A549 treated with CORT108297 at 1 μM for 4 hours (cell line): ENCODE measurements around the gene PLCD3. TPM values are rescaled to one million over a fixed set of nuclear protein-coding genes. Genes with fewer than 3 reads are reported as not detected.

Experiments
- total RNA-seq: library from RNA; stranded (reverse); fragments of 200-300 nt; extraction: Qiagen RNA extraction; gene quantifications from 5 replicates; pipeline ENCODE4 v1.2.3, GENCODE V29; 2022

The PLCD3 gene, protein sequence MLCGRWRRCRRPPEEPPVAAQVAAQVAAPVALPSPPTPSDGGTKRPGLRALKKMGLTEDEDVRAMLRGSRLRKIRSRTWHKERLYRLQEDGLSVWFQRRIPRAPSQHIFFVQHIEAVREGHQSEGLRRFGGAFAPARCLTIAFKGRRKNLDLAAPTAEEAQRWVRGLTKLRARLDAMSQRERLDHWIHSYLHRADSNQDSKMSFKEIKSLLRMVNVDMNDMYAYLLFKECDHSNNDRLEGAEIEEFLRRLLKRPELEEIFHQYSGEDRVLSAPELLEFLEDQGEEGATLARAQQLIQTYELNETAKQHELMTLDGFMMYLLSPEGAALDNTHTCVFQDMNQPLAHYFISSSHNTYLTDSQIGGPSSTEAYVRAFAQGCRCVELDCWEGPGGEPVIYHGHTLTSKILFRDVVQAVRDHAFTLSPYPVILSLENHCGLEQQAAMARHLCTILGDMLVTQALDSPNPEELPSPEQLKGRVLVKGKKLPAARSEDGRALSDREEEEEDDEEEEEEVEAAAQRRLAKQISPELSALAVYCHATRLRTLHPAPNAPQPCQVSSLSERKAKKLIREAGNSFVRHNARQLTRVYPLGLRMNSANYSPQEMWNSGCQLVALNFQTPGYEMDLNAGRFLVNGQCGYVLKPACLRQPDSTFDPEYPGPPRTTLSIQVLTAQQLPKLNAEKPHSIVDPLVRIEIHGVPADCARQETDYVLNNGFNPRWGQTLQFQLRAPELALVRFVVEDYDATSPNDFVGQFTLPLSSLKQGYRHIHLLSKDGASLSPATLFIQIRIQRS
- total RNA-seq: 148 to 216 TPM (median 192 TPM) in 5 replicates

DNA sequence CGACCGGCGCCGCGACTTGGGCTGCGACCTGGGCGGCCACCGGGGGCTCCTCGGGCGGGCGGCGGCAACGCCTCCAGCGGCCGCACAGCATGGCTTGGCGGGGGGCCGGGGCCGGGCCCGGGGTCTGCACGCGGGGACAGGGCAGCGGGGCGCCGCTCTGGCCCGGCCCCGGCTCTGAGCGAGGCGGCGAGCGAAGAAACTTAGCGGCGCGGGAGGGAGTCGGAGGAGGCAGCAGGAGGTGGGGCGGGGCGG lies at the start of gene PLCD3:
TSS of gene PLCD3 (minus strand) at position 196 of the 252 bp plus-strand sequence. CDS start at position 91, 105 bp downstream.

DNA sequence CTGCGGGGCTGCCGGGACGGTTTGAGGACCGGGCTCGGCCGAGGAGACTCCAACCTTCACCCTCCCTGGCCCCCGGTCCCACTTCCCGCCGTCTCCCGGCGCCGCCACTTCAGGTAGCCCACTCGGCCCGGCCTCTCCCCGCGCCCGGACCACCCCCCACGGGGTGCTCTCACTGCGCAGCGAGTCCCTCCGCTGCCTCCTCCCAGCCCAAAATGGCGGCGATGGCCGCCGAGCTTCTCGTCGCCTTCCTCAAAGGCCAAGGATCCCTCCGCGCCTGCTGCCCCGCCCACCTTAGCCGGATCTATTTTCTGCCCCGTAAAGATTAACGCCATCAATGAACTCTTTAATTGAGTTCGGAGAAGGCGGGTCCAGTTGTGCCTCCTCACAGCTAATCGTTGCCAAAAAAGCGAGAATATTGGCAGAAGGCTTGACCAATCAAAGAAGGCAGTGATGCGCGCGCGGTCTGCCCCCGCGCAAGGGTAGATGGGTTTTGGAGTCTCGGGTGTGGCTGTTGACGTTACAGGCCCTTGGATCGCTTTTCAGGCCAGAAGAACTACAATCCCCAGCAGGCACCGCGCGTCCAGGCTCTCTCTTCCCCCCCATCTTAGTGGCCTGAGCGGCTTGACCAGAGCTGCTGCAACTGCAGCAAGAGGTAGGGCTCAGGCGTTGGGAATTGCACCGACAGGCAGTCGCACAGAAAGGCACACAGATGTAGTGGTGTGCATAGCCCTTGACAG lies 29.1 kb upstream of the PLCD3 start, which contains the start of gene HEXIM2:
TSS of gene HEXIM2 (plus strand) at position 588 of the 737 bp plus-strand sequence. CDS start 919 bp downstream, outside the sequence.

DNA sequence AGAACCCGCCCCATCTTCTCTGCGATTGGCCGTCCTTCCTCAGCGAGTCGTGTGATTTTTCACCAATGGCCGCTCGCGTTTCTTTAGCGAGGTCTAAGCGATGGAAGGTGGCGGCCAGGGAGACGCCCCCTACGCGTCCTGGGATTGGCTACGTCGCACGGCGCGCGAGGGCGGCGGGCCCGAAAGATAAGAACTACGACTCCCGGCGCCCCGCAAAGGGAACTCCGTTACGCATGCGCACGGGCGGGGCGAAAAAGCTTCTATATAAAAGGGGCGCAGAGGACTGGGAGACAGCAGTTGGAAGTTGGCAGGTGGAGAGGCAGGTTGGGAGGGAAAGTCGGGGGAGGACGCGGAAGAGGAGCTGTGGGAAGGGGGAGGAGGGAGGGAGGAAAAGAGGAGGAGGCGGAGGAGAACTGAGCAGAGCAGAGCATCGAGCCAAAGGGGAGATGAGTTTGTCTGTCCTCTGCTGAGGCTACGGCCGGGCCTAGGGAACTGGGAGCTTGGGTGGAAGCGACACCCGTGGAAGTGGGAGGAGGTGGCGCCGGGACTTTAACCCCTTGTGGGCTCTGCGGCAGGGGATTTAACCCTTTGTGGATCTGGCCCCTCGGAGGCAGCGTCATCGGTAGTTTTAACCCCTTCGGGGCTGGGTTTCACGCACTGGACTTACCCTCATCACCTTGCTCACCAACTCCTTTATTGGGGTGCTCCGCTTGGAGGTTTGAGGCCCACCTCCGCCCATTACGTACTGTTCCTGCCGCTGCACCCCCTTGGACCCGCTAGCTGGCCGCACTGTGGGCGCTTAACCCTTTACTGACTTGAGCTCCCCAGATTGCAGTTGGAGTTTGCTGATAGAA lies 16.1 kb upstream of the PLCD3 start, which contains the start of gene HEXIM1:
TSS of gene HEXIM1 (plus strand) at position 293 of the 854 bp plus-strand sequence. CDS start 716 bp downstream, outside the sequence.

DNA sequence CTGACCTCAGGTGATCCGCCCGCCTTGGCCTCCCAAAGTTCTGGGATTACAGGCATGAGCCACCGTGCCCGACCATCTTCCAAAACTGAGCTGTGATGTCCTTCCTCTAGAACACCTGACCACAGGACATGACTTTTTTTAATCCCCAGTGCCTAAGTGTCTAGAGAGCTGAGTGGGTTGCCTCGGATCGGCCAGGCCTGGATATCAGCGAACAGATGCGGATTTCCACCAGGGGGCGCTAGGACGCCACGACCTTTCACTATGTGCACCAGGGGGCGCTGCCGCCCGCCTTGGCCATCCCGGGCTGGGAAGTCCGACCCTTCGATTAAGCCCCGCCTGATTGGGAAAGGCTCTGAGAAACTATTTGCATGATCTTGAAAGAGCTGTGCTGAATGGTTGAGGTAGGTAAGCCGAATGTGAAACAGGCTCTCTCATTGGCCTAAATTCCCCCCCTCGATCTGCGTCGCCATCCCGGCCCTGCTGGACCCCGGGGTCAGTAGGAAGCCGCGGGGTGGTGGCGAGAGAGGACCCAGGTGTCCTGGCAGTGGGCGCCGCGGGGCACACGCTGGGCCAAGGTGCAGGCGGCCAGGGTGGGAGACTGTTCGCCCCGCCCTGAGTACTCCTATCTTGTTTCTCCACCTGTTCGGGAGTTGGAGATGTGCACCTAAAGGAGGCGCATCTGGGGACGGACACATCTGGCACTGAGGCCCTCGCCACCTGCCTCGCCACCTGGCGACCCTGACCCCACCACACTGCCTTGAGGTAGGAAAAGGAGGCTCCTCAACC lies 3.1 kb upstream of the PLCD3 start, which contains the start of gene ACBD4:
TSS of gene ACBD4 (plus strand) at position 496 of the 786 bp plus-strand sequence. CDS start 458 bp downstream, outside the sequence.

DNA sequence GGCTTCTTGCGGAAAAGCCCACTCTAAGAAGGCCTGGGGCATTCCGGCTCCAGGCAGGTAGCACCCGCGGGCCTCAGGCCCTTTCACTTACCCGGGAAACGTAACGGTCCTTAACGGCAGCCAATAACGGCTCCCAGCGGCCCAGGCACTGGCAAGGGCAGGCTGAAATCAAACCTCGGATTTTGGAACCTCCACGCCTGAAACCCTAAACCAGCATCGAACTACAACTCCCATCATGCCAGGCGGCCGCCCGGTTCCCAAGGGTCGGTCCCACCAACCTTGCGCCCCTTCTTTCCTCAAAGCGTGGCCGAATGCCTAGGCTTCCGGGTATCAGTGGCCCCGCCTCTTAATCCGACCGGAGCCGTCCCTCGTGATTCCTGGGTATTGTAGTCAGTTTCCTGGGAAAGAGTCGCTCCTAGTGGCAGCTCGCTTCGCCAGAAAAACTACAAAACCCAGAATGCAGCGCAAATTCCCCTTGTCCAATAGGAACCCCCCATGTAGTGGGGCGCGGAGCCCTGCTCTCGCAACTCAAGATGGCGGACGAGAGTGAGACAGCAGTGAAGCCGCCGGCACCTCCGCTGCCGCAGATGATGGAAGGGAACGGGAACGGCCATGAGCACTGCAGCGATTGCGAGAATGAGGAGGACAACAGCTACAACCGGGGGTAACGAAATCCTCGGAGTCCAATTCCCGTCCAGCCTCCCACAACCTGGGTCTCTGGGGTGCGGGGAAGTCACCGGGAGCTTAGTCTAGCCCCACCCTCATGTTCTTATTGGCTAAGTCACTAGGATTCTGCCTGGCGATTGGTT lies 71.3 kb downstream of the PLCD3 start, which contains the start of gene NMT1:
TSS of gene NMT1 (plus strand) at position 521 of the 809 bp plus-strand sequence. CDS start at position 534, 13 bp downstream.

Other genes with a start within 250 kb of the PLCD3 start
- 138 to 173 TPM (median 143 TPM) in 5 replicates for gene EFTUD2, start 233.1 kb downstream of the PLCD3 start, total RNA-seq
- gene GFAP, start 217.0 kb downstream of the PLCD3 start, total RNA-seq: 0.55 to 0.86 TPM (median 0.75 TPM) in 5 replicates
- gene KIF18B, start 184.7 kb downstream of the PLCD3 start, total RNA-seq: 26.8 to 41.2 TPM (median 40.1 TPM) in 5 replicates
- 14.7 to 35.1 TPM (median 30.0 TPM) in 5 replicates for gene C1QL1, start 164.2 kb downstream of the PLCD3 start, total RNA-seq
- gene DCAKD, start 80.9 kb downstream of the PLCD3 start, total RNA-seq: 18.4 to 23.0 TPM (median 21.1 TPM) in 5 replicates
- 161 to 347 TPM (median 170 TPM) in 5 replicates for gene NMT1, start 71.2 kb downstream of the PLCD3 start, total RNA-seq
- 6.4 to 8.9 TPM (median 8.3 TPM) in 5 replicates for gene ACBD4, start 3.2 kb upstream of the PLCD3 start, total RNA-seq
- gene HEXIM1, start 16.0 kb upstream of the PLCD3 start, total RNA-seq: 43.5 to 55.3 TPM (median 49.2 TPM) in 5 replicates
- 15.2 to 18.4 TPM (median 16.6 TPM) in 5 replicates for gene HEXIM2, start 29.4 kb upstream of the PLCD3 start, total RNA-seq
- gene FMNL1, start 89.4 kb upstream of the PLCD3 start, total RNA-seq: 36.8 to 42.9 TPM (median 38.4 TPM) in 5 replicates
- 0.14 to 0.22 TPM (median 0.18 TPM) in 5 replicates for gene SPATA32, start 129.6 kb upstream of the PLCD3 start, total RNA-seq
- gene MAP3K14, start 184.5 kb upstream of the PLCD3 start, total RNA-seq: 41.9 to 75.4 TPM (median 58.3 TPM) in 5 replicates